Gastroesophageal sphincter (tissue), 4 donors: Measurements from ENCODE around the gene TNFSF11. TPM values are rescaled to one million over a fixed set of nuclear protein-coding genes. Genes with fewer than 3 reads are reported as not detected.
A peak's percentile ranks its signal among the peaks of the same experiment; 100 is the strongest.

Experiments used
- ATAC-seq: fragments of 150-250 bp; one replicate; pipeline ENCODE4 v1.9.1; 2016; ENCODE audit warnings: mild to moderate bottlenecking, moderate library complexity
- H3K27ac ChIP-seq, 4 donors: fragments of 200-600 bp; sonication (generic) in 3 of 4; 1 replicate in 3 of 4; 2 replicates in 1 of 4; pipeline ENCODE4 v1.5.1; 2016 to 2019
- H3K27me3 ChIP-seq: fragments of 200-600 bp; sonication (generic); one replicate; pipeline ENCODE4 v1.5.1; 2019
- H3K36me3 ChIP-seq, 2 donors: fragments of 200-600 bp; sonication (generic); one replicate each; pipeline ENCODE4 v1.5.1; 2019; ENCODE audit warnings: control low read depth in 1 of 2
- H3K4me1 ChIP-seq, 3 donors: fragments of 200-600 bp; sonication (generic); 1 replicate in 2 of 3; 2 replicates in 1 of 3; pipeline ENCODE4 v1.5.1; 2016 to 2019; ENCODE audit warnings: control low read depth in 2 of 3
- H3K4me3 ChIP-seq, 2 donors: fragments of 200-600 bp; sonication (generic); one replicate each; pipeline ENCODE4 v1.5.1; 2019; ENCODE audit warnings: mild to moderate bottlenecking in 1 of 2, moderate library complexity in 1 of 2
- H3K9me3 ChIP-seq, 3 donors: fragments of 200-600 bp; sonication (generic); one replicate each; pipeline ENCODE4 v1.5.1; 2017 to 2019; ENCODE audit warnings: control low read depth in 2 of 3
- CTCF ChIP-seq, 4 experiments: fragments of 200-600 bp in 2 of 4; fragments of 450-650 bp in 2 of 4; sonication (generic) in 1 of 4; IDR thresholded peaks; one replicate each; pipeline ENCODE4 v1.5.1; 2017 to 2019; ENCODE audit warnings: antibody characterized with exemption in 4 of 4, mild to moderate bottlenecking in 2 of 4, moderate library complexity in 2 of 4
- EP300 ChIP-seq: sonication (generic); formaldehyde crosslinking; IDR thresholded peaks from one replicate; pipeline ENCODE4 v1.6.1; 2017; ENCODE audit warnings: antibody characterized with exemption, mild to moderate bottlenecking
- POLR2A ChIP-seq, 2 donors: fragments of 450-650 bp; IDR thresholded peaks; one replicate each; pipeline ENCODE4 v1.6.1; 2017; ENCODE audit warnings: antibody characterized with exemption in 2 of 2, mild to moderate bottlenecking in 2 of 2, moderate library complexity in 1 of 2
- POLR2AphosphoS5 ChIP-seq: sonication (generic); formaldehyde crosslinking; IDR thresholded peaks from one replicate; pipeline ENCODE4 v1.6.1; 2017; ENCODE audit warnings: antibody characterized with exemption
- WGBS, 2 donors: methylation state at CpG; one replicate each; pipeline ENCODE4 v1.1.5; 2018; ENCODE audit warnings: low coverage in 1 of 2; 5-methylcytosine and 5-hydroxymethylcytosine counted together
- total RNA-seq, 4 donors: library from RNA; depleted of rRNA; stranded (reverse); fragments of >200 nt; gene quantifications; one replicate each; pipeline ENCODE4 v1.1.0, GENCODE V29; 2016

TNFSF11 gene
- total RNA-seq, 4 donors from 2014 or later = 0.59 TPM; not detected in 3

DNA sequence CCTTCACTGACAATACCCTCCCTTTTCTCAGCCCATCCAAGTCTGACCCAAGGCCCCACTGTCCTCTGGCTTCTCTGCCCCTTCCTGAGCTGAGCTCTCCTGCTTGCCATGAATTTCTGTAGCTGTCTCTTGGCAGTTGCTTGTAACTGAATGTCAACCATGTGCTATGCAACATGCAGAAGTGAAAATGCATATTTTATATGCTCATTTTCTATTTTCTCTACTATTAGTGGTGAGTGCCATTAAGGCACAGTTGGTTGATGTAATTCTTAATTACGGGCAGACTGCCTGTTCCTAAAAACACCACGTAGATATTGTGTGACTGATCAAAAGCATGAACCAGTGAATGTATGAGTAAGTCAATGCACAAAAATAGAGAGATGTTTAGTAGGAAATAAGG lies 29.6 kb downstream of the TNFSF11 start:
- 61 to 67% methylated on average over 2 of the region's 2 CpGs for WGBS, 2 donors
- ATAC-seq = no peak
- H3K27me3 ChIP-seq = no peaks in the 10 kb centered on the region
- H3K4me3 ChIP-seq = no peak overlapping the region
- peaks cover 0 to 13% (median 4%) of the 10 kb centered on the region in 3 donors for H3K4me1 ChIP-seq
- H3K36me3 ChIP-seq = no peaks in the 10 kb centered on the region
- no peaks in the 10 kb centered on the region for H3K9me3 ChIP-seq
- H3K27ac ChIP-seq = peak overlapping the region in 1 of 4 donors; percentile 43
- TF ChIP-seq CTCF (IDR thresholded peaks at IDR 0.05) = no peak
- TF ChIP-seq EP300 = no peak
- TF ChIP-seq POLR2AphosphoS5 = no peak
- TF ChIP-seq POLR2A (IDR thresholded peaks at IDR 0.05) = no peak

GRCh38 chr13:42607546-42607945 lies 33.6 kb downstream of the TNFSF11 start:
- Histone ChIP-seq H3K9me3 (no peaks in the 10 kb centered on the region), H3K36me3 (no peaks in the 10 kb centered on the region), H3K27ac (no peak overlapping the region), H3K4me1 (peaks cover 0 to 10% (median 4%) of the 10 kb centered on the region in 3 donors), H3K4me3 (no peak overlapping the region), H3K27me3 (no peaks in the 10 kb centered on the region)
- no peak for ATAC-seq
- 72% methylated on average over 2 of the region's 2 CpGs for WGBS, 2 donors
- TF ChIP-seq EP300 = no peak
- no peak for TF ChIP-seq POLR2AphosphoS5
- no peak for TF ChIP-seq POLR2A (IDR thresholded peaks at IDR 0.05)
- TF ChIP-seq CTCF (IDR thresholded peaks at IDR 0.05) = no peak

DNA sequence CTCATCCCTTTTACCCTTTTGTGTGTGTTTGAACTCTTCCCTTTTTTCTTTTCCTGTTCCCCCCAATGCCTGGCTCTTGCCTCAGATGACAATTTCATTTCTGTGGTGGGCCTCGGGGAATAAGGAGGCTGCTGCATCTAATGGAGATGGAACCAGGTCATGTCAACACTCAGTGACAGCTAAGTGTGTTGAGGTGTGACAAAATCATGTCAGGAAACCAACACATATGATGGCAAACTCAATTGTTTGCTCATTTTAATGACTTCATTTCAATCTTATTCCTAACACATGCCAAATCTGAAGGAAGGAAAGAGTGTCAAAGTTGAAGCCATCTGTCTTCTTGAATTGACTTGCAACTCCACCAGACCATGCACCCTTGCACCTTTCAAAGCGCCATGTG lies 36.7 kb downstream of the TNFSF11 start:
- no peak overlapping the region for H3K4me3 ChIP-seq
- no peaks in the 10 kb centered on the region for H3K4me1 ChIP-seq
- TF ChIP-seq POLR2AphosphoS5 = no peak
- no peak for TF ChIP-seq CTCF (IDR thresholded peaks at IDR 0.05)
- no peak for TF ChIP-seq POLR2A (IDR thresholded peaks at IDR 0.05)
- no peak for TF ChIP-seq EP300
- WGBS, 2 donors = 79 to 100% methylated on average over 1 to 2 of the region's 2 CpGs
- H3K27me3 ChIP-seq = no peaks in the 10 kb centered on the region
- H3K36me3 ChIP-seq = no peaks in the 10 kb centered on the region
- no peak overlapping the region for H3K27ac ChIP-seq
- no peaks in the 10 kb centered on the region for H3K9me3 ChIP-seq
- no peak for ATAC-seq

- H3K27ac ChIP-seq = no peak overlapping the region
- WGBS, 2 donors = 70 to 78% methylated on average over 2 of the region's 2 CpGs
- H3K27me3 ChIP-seq = no peaks in the 10 kb centered on the region
- H3K4me3 ChIP-seq = no peak overlapping the region
- H3K9me3 ChIP-seq = no peaks in the 10 kb centered on the region
- no peaks in the 10 kb centered on the region for H3K36me3 ChIP-seq
- no peak for TF ChIP-seq POLR2AphosphoS5
- no peak for TF ChIP-seq EP300
- no peak for TF ChIP-seq CTCF (IDR thresholded peaks at IDR 0.05)
- TF ChIP-seq POLR2A (IDR thresholded peaks at IDR 0.05) = no peak
- ATAC-seq = no peak
- H3K4me1 ChIP-seq = no peaks in the 10 kb centered on the region
Measured at GRCh38 chr13:42611086-42611779, 37.3 kb downstream of the TNFSF11 start.
